Activated CD8-positive, alpha-beta T cell treated with anti-CD3 and anti-CD28 coated beads, Interleukin-2, amount 10 ng/mL, durations not matched to agents 7 days and 5 days (primary cell): ENCODE data around the gene GLOD5. TPM values are rescaled to one million over a fixed set of nuclear protein-coding genes. Genes with fewer than 3 reads are reported as not detected.
"Not testable (repeated sequence)": the region's sequence is repeated elsewhere in the genome, so short reads cannot be mapped to it uniquely, and the experiment has no call there.

Experiments
- ATAC-seq: fragments of 150-1000 bp; cut with Tn5 transposase; one replicate; pipeline ENCODE4 v1.10.0; 2021; ENCODE audit warnings: moderate library complexity
- CTCF ChIA-PET: fragments of 350-600 bp; sonication (Branson Sonifier 250); formaldehyde crosslinking; loops from one replicate; lab custom pipeline; 2021; ENCODE audit warnings: antibody characterized with exemption; lab: Charles Lee
- POLR2A ChIA-PET: fragments of 350-600 bp; sonication (Branson Sonifier 250); formaldehyde crosslinking; loops from one replicate; lab custom pipeline; 2021; ENCODE audit warnings: antibody characterized with exemption; lab: Charles Lee
- DNase-seq: peaks from one replicate; pipeline ENCODE4 v3.0.0-alpha.2; 2020
- H3K27ac Mint-ChIP-seq: one replicate; pipeline ENCODE4 v1.8.0; 2021; ENCODE audit warnings: mild to moderate bottlenecking, mixed read lengths
- H3K27me3 Mint-ChIP-seq: one replicate; pipeline ENCODE4 v1.8.0; 2021; ENCODE audit warnings: low read depth, mixed read lengths
- H3K36me3 Mint-ChIP-seq: one replicate; pipeline ENCODE4 v1.8.0; 2021; ENCODE audit warnings: low read depth, mixed read lengths
- H3K4me1 Mint-ChIP-seq: one replicate; pipeline ENCODE4 v1.8.0; 2021; ENCODE audit warnings: low read depth, mixed read lengths
- H3K4me3 Mint-ChIP-seq: one replicate; pipeline ENCODE4 v1.8.0; 2021; ENCODE audit warnings: mild to moderate bottlenecking, mixed read lengths
- H3K9me3 Mint-ChIP-seq: one replicate; pipeline ENCODE4 v1.8.0; 2022; ENCODE audit warnings: mixed read lengths; ENCODE audit not compliant: insufficient read depth
- total RNA-seq, 2 experiments: library from RNA; stranded (reverse); gene quantifications; one replicate each; pipeline ENCODE4 v1.2.3, GENCODE V29; 2021

The GLOD5 gene
- total RNA-seq, 2 experiments from 2014 or later = not detected

- Mint-ChIP-seq H3K36me3 (peaks cover 2% of the 10 kb centered on the region), H3K27me3 (no peaks in the 10 kb centered on the region), H3K9me3 (no peaks in the 10 kb centered on the region), H3K4me1 (no peaks in the 10 kb centered on the region), H3K4me3 (no peak overlapping the region), H3K27ac (no peak overlapping the region)
- no peak for DNase-seq
- ChIA-PET CTCF (no interaction called here), POLR2A (no interaction called here)
- ATAC-seq = no peak
Measured at GRCh38 chrX:48818866-48819265, 57.3 kb downstream of the GLOD5 start.

DNA sequence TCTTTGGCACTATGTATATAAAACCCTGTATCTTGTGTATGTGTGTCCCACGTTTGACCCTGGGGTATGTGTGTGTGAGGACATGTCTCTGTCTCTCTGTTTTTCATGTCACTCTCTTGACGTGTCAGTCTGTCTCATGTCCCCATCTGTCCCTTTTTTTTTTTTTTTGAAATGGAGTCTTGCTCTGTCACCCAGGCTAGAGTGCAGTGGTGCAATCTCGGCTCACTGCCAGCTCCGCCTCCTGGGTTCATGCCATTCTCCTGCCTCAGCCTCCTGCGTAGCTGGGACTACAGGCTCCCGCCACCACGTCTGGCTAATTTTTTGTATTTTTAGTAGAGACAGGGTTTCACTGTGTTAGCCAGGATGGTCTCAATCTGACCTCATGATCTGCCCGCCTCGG is 57.8 kb downstream of the GLOD5 start:
- H3K27ac Mint-ChIP-seq, H3K4me1 Mint-ChIP-seq, H3K27me3 Mint-ChIP-seq, POLR2A ChIA-PET, CTCF ChIA-PET, H3K36me3 Mint-ChIP-seq, H3K4me3 Mint-ChIP-seq, H3K9me3 Mint-ChIP-seq, DNase-seq, ATAC-seq: not testable (repeated sequence)

GRCh38 chrX:48823053-48823452 is 61.5 kb downstream of the GLOD5 start:
- peaks cover 3% of the 10 kb centered on the region for H3K4me1 Mint-ChIP-seq
- peaks cover 9% of the 10 kb centered on the region for H3K27me3 Mint-ChIP-seq
- H3K27ac Mint-ChIP-seq = no peak overlapping the region
- ATAC-seq = no peak
- H3K4me3 Mint-ChIP-seq = no peak overlapping the region
- peaks cover 10% of the 10 kb centered on the region for H3K36me3 Mint-ChIP-seq
- no peaks in the 10 kb centered on the region for H3K9me3 Mint-ChIP-seq
- ChIA-PET POLR2A (interaction anchor here (0.7 kb wide), 1 partner anchor 279 kb away, joined by 4 read pairs; no protein-coding TSS in a partner anchor), CTCF (no interaction called here)
- no peak for DNase-seq

Other genes with a start within 250 kb of the GLOD5 start
- gene EBP, start 239.9 kb upstream of the GLOD5 start, total RNA-seq = 100 to 1,000 TPM; 338 to 344 TPM
- 10 to 100 TPM; 16.2 to 16.7 TPM for gene TBC1D25, start 222.0 kb upstream of the GLOD5 start, total RNA-seq
- gene RBM3, start 187.3 kb upstream of the GLOD5 start, total RNA-seq = 100 to 1,000 TPM; 266 to 278 TPM
- 10 to 100 TPM; 37.6 to 43.7 TPM for gene WDR13, start 164.3 kb upstream of the GLOD5 start, total RNA-seq
- 100 to 1,000 TPM; 134 to 164 TPM for gene WAS, start 77.9 kb upstream of the GLOD5 start, total RNA-seq
- 10 to 100 TPM; 33.2 to 35.3 TPM for gene SUV39H1, start 65.0 kb upstream of the GLOD5 start, total RNA-seq
- not detected for gene GATA1, start 24.8 kb downstream of the GLOD5 start, total RNA-seq
- 10 to 100 TPM; 77.3 to 88.9 TPM for gene HDAC6, start 40.3 kb downstream of the GLOD5 start, total RNA-seq
- not detected for gene ERAS, start 64.8 kb downstream of the GLOD5 start, total RNA-seq
- not detected for gene PCSK1N, start 73.9 kb downstream of the GLOD5 start, total RNA-seq
- 10 to 100 TPM; 41.6 to 44.1 TPM for gene TIMM17B, start 136.0 kb downstream of the GLOD5 start, total RNA-seq
- 10 to 100 TPM; 63.9 to 70.8 TPM for gene PQBP1, start 136.2 kb downstream of the GLOD5 start, total RNA-seq
- 10 to 100 TPM; 14.8 to 15.3 TPM for gene SLC35A2, start 149.9 kb downstream of the GLOD5 start, total RNA-seq
- gene PIM2, start 157.3 kb downstream of the GLOD5 start, total RNA-seq = 10 to 100 TPM; 51.3 to 53.6 TPM
- gene OTUD5, start 195.9 kb downstream of the GLOD5 start, total RNA-seq = 10 to 100 TPM; 40.0 to 41.7 TPM
- 1 to 10 TPM; 3.5 to 4.6 TPM for gene KCND1, start 210.1 kb downstream of the GLOD5 start, total RNA-seq
- 10 to 100 TPM; 81.8 to 82.7 TPM for gene GRIPAP1, start 240.5 kb downstream of the GLOD5 start, total RNA-seq